Osteoblast (primary cell): ENCODE data around the gene SERPINA4. TPM values are rescaled to one million over a fixed set of nuclear protein-coding genes. Genes with fewer than 3 reads are reported as not detected.

Experiments
- DNase-seq: peaks from one replicate; pipeline ENCODE4 v3.0.0; 2011; ENCODE audit warnings: low spot score, mixed read lengths; ENCODE audit not compliant: insufficient read length; ENCODE audit errors: missing footprints
- H2AFZ ChIP-seq: 2 replicates; pipeline ENCODE4 v1.6.0; 2011; ENCODE audit warnings: mild to moderate bottlenecking, low read length
- H3K27ac ChIP-seq: 2 replicates; pipeline ENCODE4 v1.5.1; 2011; ENCODE audit warnings: mild to moderate bottlenecking, low read depth, low read length, moderate library complexity
- H3K27me3 ChIP-seq: 2 replicates; pipeline ENCODE4 v1.6.0; 2012; ENCODE audit warnings: mild to moderate bottlenecking, control low read depth, inconsistent platforms, low read length, moderate library complexity; ENCODE audit not compliant: insufficient read depth
- H3K36me3 ChIP-seq: 2 replicates; pipeline ENCODE4 v1.5.1; 2011; ENCODE audit warnings: mild to moderate bottlenecking, low read length, control low read depth, moderate library complexity; ENCODE audit not compliant: insufficient read depth
- H3K4me1 ChIP-seq: 2 replicates; pipeline ENCODE4 v1.5.1; 2011; ENCODE audit warnings: mild to moderate bottlenecking, low read length, control low read depth, moderate library complexity; ENCODE audit not compliant: insufficient read depth
- H3K4me2 ChIP-seq: 2 replicates; pipeline ENCODE4 v1.6.0; 2011; ENCODE audit warnings: mild to moderate bottlenecking, low read length; ENCODE audit not compliant: insufficient read depth
- H3K4me3 ChIP-seq: fragments of 200-600 bp; sonication (generic); 3 replicates; pipeline ENCODE4 v1.5.1; 2012; ENCODE audit warnings: mild to moderate bottlenecking, low read length, inconsistent platforms; ENCODE audit not compliant: insufficient read depth
- H3K79me2 ChIP-seq: 2 replicates; pipeline ENCODE4 v1.6.0; 2012; ENCODE audit warnings: mild to moderate bottlenecking, low read length, control low read depth, inconsistent platforms; ENCODE audit not compliant: insufficient read depth
- H3K9me3 ChIP-seq: 2 replicates; pipeline ENCODE4 v1.5.1; 2011; ENCODE audit warnings: low read depth, low read length, control low read depth
- H4K20me1 ChIP-seq: 2 replicates; pipeline ENCODE4 v1.6.0; 2012; ENCODE audit warnings: mild to moderate bottlenecking, low read length, control low read depth; ENCODE audit not compliant: insufficient read depth
- CTCF ChIP-seq: IDR thresholded peaks from 2 replicates; pipeline ENCODE4 v1.5.1; 2011; ENCODE audit warnings: mild to moderate bottlenecking, low read depth, low read length, moderate library complexity; ENCODE audit errors: extremely low read depth
- total RNA-seq: library from RNA; depleted of rRNA; stranded (reverse); fragments of >200 nt; gene quantifications from 2 replicates; pipeline ENCODE4 v1.2.3, GENCODE V29; 2012

The SERPINA4 gene
- total RNA-seq, 1 donor = not detected

GRCh38 chr14:94586635-94587034 is 25.4 kb downstream of the SERPINA4 start:
- Histone ChIP-seq H3K4me1 (no peaks in the 10 kb centered on the region), H3K27ac (no peak overlapping the region), H3K4me2 (no peak overlapping the region), H3K36me3 (no peaks in the 10 kb centered on the region), H2AFZ (no peak overlapping the region), H4K20me1 (no peaks in the 10 kb centered on the region), H3K4me3 (no peak overlapping the region), H3K27me3 (peaks cover 7% of the 10 kb centered on the region), H3K79me2 (no peaks in the 10 kb centered on the region), H3K9me3 (no peaks in the 10 kb centered on the region)
- no peak for TF ChIP-seq CTCF
- DNase-seq = no peak

- peaks cover 7% of the 10 kb centered on the region for H3K27me3 ChIP-seq
- H3K4me2 ChIP-seq = no peak overlapping the region
- TF ChIP-seq CTCF = no peak
- H3K79me2 ChIP-seq = no peaks in the 10 kb centered on the region
- H3K9me3 ChIP-seq = no peaks in the 10 kb centered on the region
- no peak overlapping the region for H2AFZ ChIP-seq
- no peak overlapping the region for H3K4me3 ChIP-seq
- DNase-seq = no peak
- no peaks in the 10 kb centered on the region for H3K36me3 ChIP-seq
- no peaks in the 10 kb centered on the region for H4K20me1 ChIP-seq
- no peak overlapping the region for H3K27ac ChIP-seq
- no peaks in the 10 kb centered on the region for H3K4me1 ChIP-seq
Measured at GRCh38 chr14:94588311-94588710, 27.1 kb downstream of the SERPINA4 start.

- H3K4me1 ChIP-seq = no peaks in the 10 kb centered on the region
- no peak for TF ChIP-seq CTCF
- no peaks in the 10 kb centered on the region for H3K36me3 ChIP-seq
- H4K20me1 ChIP-seq = no peaks in the 10 kb centered on the region
- no peak overlapping the region for H3K4me3 ChIP-seq
- H3K9me3 ChIP-seq = no peaks in the 10 kb centered on the region
- no peak for DNase-seq
- H3K27ac ChIP-seq = no peak overlapping the region
- H2AFZ ChIP-seq = no peak overlapping the region
- H3K4me2 ChIP-seq = no peak overlapping the region
- peaks cover 7% of the 10 kb centered on the region for H3K27me3 ChIP-seq
- H3K79me2 ChIP-seq = no peaks in the 10 kb centered on the region
Measured at GRCh38 chr14:94591073-94591472, 29.8 kb downstream of the SERPINA4 start.

GRCh38 chr14:94591871-94592270 is 30.6 kb downstream of the SERPINA4 start:
- Histone ChIP-seq H3K27ac (no peak overlapping the region), H3K4me1 (no peaks in the 10 kb centered on the region), H3K4me3 (no peak overlapping the region), H3K27me3 (peaks cover 7% of the 10 kb centered on the region), H4K20me1 (no peaks in the 10 kb centered on the region), H3K9me3 (no peaks in the 10 kb centered on the region), H2AFZ (no peak overlapping the region), H3K4me2 (no peak overlapping the region), H3K79me2 (no peaks in the 10 kb centered on the region), H3K36me3 (no peaks in the 10 kb centered on the region)
- TF ChIP-seq CTCF = no peak
- no peak for DNase-seq
